ENCODE measurements around the gene PRKN. TPM values are rescaled to one million over a fixed set of nuclear protein-coding genes. Genes with fewer than 3 reads are reported as not detected.

The PRKN gene
- total and polyA plus RNA-seq, 9 of the 15 experiments (the other 6 are each of a cell fraction or from before 2014, with no cell fraction given), result 0.03 to 0.96 (median 0.15) TPM; not detected in 2

DNA sequence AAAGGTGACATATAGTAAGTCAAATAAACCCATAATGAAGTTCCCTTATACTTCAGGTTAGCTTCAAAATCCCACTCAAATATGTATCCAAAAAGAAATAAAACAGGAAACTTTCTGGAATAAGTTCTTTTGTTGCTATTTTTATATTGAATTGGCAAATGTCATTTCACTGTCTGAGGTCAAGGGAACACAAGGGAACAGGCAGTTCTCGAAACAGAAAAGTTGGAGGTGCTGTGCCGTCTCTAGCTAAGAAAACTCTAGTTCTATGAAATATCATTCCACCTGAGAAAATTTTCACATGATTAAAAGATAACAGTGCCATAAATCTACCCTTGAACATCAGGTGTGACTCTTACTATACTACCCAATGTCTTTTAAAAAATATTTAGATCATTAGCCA is 358.5 kb downstream of the PRKN start:
- BruUV-seq (replicated peaks), result no TSS peak
- no peak for FAIRE-seq
- ChIA-PET CTCF (ENCODE audit: low intra/inter-chr PET ratio) (no interaction called here), POLR2A (interaction anchor here (0.6 kb wide), 1 partner anchor 472 kb away, joined by 3 read pairs; no protein-coding TSS in a partner anchor)
- 3% methylated on average over 2 of the region's 2 CpGs for WGBS (ENCODE audit: insufficient coverage, low coverage, missing lambda C conversion rate)
- H3K79me2 ChIP-seq (ENCODE audit: control insufficient read depth, insufficient read depth, low read length), result no peaks in the 10 kb centered on the region
- H3K9me1 ChIP-seq (ENCODE audit: control insufficient read depth, insufficient read depth, low read length), result no peaks in the 10 kb centered on the region
- H3K4me1 ChIP-seq (replicated peaks in 1 of 2; ENCODE audit: control insufficient read depth in 2 of 2, insufficient read depth in 2 of 2, low read length in 2 of 2), result no peaks in the 10 kb centered on the region
- no peak overlapping the region for H3K4me2 ChIP-seq (ENCODE audit: insufficient read depth, low read length)
- H3K36me3 ChIP-seq (ENCODE audit: control insufficient read depth, insufficient read depth, low read length), result no peaks in the 10 kb centered on the region
- H2AFZ ChIP-seq (ENCODE audit: low read depth, low read length), result no peak overlapping the region
- DNase-seq (ENCODE audit: extremely low read depth in 1 of 4, low spot score in 3 of 4), result no peak
- no peaks in the 10 kb centered on the region; the same call in 1 of the 2 replicates for H3K9me3 ChIP-seq (replicated peaks; ENCODE audit: control insufficient read depth, insufficient read depth, low read depth, low read length)
- no peak overlapping the region for H3K4me3 ChIP-seq
- H3K27ac ChIP-seq (ENCODE audit: extremely low read depth, low read depth, low read length), result no peak overlapping the region
- in situ Hi-C loops (cut with MboI), result no loop called here
- H3K9ac ChIP-seq (ENCODE audit: insufficient read depth in 1 of 2, low read depth in 2 of 2, low read length in 2 of 2), result no peak overlapping the region
- no peak for ATAC-seq
- TF ChIP-seq SRSF1 (IDR thresholded peaks at IDR 0.05; ENCODE audit: low read depth, low read length) (no peak), POU5F1 (IDR thresholded peaks at IDR 0.05; ENCODE audit: borderline replicate concordance, low read depth, low read length, partially characterized antibody) (no peak), CHCHD3 (CRISPR knock-in tag; IDR thresholded peaks at IDR 0.05) (no peak), NCOA2 (IDR thresholded peaks at IDR 0.05; ENCODE audit: partially characterized antibody in 2 of 2) (no peak), TRIM24 (IDR thresholded peaks at IDR 0.05) (no peak)
- TF ChIP-seq, protein P1, sequence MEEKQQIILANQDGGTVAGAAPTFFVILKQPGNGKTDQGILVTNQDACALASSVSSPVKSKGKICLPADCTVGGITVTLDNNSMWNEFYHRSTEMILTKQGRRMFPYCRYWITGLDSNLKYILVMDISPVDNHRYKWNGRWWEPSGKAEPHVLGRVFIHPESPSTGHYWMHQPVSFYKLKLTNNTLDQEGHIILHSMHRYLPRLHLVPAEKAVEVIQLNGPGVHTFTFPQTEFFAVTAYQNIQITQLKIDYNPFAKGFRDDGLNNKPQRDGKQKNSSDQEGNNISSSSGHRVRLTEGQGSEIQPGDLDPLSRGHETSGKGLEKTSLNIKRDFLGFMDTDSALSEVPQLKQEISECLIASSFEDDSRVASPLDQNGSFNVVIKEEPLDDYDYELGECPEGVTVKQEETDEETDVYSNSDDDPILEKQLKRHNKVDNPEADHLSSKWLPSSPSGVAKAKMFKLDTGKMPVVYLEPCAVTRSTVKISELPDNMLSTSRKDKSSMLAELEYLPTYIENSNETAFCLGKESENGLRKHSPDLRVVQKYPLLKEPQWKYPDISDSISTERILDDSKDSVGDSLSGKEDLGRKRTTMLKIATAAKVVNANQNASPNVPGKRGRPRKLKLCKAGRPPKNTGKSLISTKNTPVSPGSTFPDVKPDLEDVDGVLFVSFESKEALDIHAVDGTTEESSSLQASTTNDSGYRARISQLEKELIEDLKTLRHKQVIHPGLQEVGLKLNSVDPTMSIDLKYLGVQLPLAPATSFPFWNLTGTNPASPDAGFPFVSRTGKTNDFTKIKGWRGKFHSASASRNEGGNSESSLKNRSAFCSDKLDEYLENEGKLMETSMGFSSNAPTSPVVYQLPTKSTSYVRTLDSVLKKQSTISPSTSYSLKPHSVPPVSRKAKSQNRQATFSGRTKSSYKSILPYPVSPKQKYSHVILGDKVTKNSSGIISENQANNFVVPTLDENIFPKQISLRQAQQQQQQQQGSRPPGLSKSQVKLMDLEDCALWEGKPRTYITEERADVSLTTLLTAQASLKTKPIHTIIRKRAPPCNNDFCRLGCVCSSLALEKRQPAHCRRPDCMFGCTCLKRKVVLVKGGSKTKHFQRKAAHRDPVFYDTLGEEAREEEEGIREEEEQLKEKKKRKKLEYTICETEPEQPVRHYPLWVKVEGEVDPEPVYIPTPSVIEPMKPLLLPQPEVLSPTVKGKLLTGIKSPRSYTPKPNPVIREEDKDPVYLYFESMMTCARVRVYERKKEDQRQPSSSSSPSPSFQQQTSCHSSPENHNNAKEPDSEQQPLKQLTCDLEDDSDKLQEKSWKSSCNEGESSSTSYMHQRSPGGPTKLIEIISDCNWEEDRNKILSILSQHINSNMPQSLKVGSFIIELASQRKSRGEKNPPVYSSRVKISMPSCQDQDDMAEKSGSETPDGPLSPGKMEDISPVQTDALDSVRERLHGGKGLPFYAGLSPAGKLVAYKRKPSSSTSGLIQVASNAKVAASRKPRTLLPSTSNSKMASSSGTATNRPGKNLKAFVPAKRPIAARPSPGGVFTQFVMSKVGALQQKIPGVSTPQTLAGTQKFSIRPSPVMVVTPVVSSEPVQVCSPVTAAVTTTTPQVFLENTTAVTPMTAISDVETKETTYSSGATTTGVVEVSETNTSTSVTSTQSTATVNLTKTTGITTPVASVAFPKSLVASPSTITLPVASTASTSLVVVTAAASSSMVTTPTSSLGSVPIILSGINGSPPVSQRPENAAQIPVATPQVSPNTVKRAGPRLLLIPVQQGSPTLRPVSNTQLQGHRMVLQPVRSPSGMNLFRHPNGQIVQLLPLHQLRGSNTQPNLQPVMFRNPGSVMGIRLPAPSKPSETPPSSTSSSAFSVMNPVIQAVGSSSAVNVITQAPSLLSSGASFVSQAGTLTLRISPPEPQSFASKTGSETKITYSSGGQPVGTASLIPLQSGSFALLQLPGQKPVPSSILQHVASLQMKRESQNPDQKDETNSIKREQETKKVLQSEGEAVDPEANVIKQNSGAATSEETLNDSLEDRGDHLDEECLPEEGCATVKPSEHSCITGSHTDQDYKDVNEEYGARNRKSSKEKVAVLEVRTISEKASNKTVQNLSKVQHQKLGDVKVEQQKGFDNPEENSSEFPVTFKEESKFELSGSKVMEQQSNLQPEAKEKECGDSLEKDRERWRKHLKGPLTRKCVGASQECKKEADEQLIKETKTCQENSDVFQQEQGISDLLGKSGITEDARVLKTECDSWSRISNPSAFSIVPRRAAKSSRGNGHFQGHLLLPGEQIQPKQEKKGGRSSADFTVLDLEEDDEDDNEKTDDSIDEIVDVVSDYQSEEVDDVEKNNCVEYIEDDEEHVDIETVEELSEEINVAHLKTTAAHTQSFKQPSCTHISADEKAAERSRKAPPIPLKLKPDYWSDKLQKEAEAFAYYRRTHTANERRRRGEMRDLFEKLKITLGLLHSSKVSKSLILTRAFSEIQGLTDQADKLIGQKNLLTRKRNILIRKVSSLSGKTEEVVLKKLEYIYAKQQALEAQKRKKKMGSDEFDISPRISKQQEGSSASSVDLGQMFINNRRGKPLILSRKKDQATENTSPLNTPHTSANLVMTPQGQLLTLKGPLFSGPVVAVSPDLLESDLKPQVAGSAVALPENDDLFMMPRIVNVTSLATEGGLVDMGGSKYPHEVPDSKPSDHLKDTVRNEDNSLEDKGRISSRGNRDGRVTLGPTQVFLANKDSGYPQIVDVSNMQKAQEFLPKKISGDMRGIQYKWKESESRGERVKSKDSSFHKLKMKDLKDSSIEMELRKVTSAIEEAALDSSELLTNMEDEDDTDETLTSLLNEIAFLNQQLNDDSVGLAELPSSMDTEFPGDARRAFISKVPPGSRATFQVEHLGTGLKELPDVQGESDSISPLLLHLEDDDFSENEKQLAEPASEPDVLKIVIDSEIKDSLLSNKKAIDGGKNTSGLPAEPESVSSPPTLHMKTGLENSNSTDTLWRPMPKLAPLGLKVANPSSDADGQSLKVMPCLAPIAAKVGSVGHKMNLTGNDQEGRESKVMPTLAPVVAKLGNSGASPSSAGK (IDR thresholded peaks at IDR 0.05), result no peak
- H4K20me1 ChIP-seq (replicated peaks; ENCODE audit: control insufficient read depth, insufficient read depth, low read length), result no peaks in the 10 kb centered on the region
- H3K27me3 ChIP-seq (ENCODE audit: control insufficient read depth in 2 of 2, insufficient read depth in 2 of 2, low read length in 2 of 2), result no peaks in the 10 kb centered on the region
- intact Hi-C loops (cut with micrococcal nuclease), result no loop called here
